Uterine smooth muscle cell (primary cell): ENCODE data around the gene WDR35. TPM values are rescaled to one million over a fixed set of nuclear protein-coding genes. Genes with fewer than 3 reads are reported as not detected.

Experiments used
- total RNA-seq: library from RNA; depleted of rRNA; stranded (reverse); fragments of >200 nt; gene quantifications from 2 replicates; pipeline ENCODE4 v1.2.3, GENCODE V29; 2014

The WDR35 gene
- total RNA-seq = 17.4 and 18.2 TPM in 2 replicates

GRCh38 chr2:19989667-19990415 is at the start of gene WDR35:
Gene WDR35 (minus strand): TSS chr2:19990105. CDS start chr2:19990015, 90 bp downstream.

GRCh38 chr2:20012282-20013125 is 22.6 kb upstream of the WDR35 start, which contains the start of gene MATN3:
Gene MATN3 (minus strand): TSS chr2:20012668. CDS start chr2:20012631, 37 bp downstream.

GRCh38 chr2:19901442-19902215 is 88.3 kb downstream of the WDR35 start, which contains the start of gene TTC32:
Gene TTC32 (minus strand): TSS chr2:19901983. CDS start chr2:19901854, 129 bp downstream.

Other genes with a start within 250 kb of the WDR35 start
- 8.5 and 12.4 TPM in 2 replicates for gene TTC32, start 88.1 kb downstream of the WDR35 start, total RNA-seq
- gene MATN3, start 22.6 kb upstream of the WDR35 start, total RNA-seq = 2.8 and 2.9 TPM in 2 replicates
- 151 and 159 TPM in 2 replicates for gene LAPTM4A, start 61.5 kb upstream of the WDR35 start, total RNA-seq
- gene SDC1, start 235.0 kb upstream of the WDR35 start, total RNA-seq = 99.2 and 117 TPM in 2 replicates